Naive B cell (primary cell): Measurements from ENCODE around the gene XKR7. TPM values are rescaled to one million over a fixed set of nuclear protein-coding genes. Genes with fewer than 3 reads are reported as not detected.

Experiments used
- ATAC-seq, 2 donors: fragments of 150-1000 bp; cut with Tn5 transposase; 2 replicates each; pipeline ENCODE4 v1.10.0; 2021; ENCODE audit warnings: low read depth in 2 of 2, mild to moderate bottlenecking in 2 of 2, moderate library complexity in 2 of 2
- DNase-seq: peaks from one replicate; pipeline ENCODE4 v3.0.0; 2022
- H3K27ac Mint-ChIP-seq, 6 donors: one replicate each; pipeline ENCODE4 v1.8.0; 2020 to 2022; ENCODE audit warnings: mild to moderate bottlenecking in 6 of 6, mixed read lengths in 6 of 6, moderate library complexity in 5 of 6, inconsistent platforms in 2 of 6
- H3K27me3 Mint-ChIP-seq, 3 donors: one replicate each; pipeline ENCODE4 v1.8.0; 2021 to 2022; ENCODE audit warnings: mixed read lengths in 3 of 3, mild to moderate bottlenecking in 1 of 3
- H3K36me3 Mint-ChIP-seq, 2 donors: one replicate each; pipeline ENCODE4 v1.8.0; 2020 to 2022; ENCODE audit warnings: mixed read lengths in 2 of 2, inconsistent platforms in 1 of 2, mild to moderate bottlenecking in 1 of 2
- H3K4me1 Mint-ChIP-seq, 3 donors: one replicate each; pipeline ENCODE4 v1.8.0; 2020 to 2022; ENCODE audit warnings: mixed read lengths in 3 of 3, inconsistent platforms in 1 of 3, mild to moderate bottlenecking in 1 of 3, moderate library complexity in 1 of 3
- H3K4me3 Mint-ChIP-seq, 8 donors: one replicate each; pipeline ENCODE4 v1.8.0; 2020 to 2022; ENCODE audit warnings: mild to moderate bottlenecking in 8 of 8, mixed read lengths in 8 of 8, moderate library complexity in 8 of 8, inconsistent platforms in 2 of 8
- H3K9me3 Mint-ChIP-seq, 7 donors: one replicate each; pipeline ENCODE4 v1.8.0; 2020 to 2022; ENCODE audit warnings: mixed read lengths in 7 of 7, mild to moderate bottlenecking in 5 of 7, inconsistent platforms in 2 of 7, moderate library complexity in 1 of 7
- polyA plus RNA-seq, 6 donors: library from polyadenylated mRNA; unstranded; fragments of 300-500 nt; fragmentation: Illumina TruSeq; gene quantifications; one replicate each; pipeline ENCODE4 v1.2.3, GENCODE V29; 2021; ENCODE audit warnings: low read depth in 6 of 6

Gene XKR7
- polyA plus RNA-seq, 6 donors from 2014 or later: 0.03 TPM; not detected in 5

DNA sequence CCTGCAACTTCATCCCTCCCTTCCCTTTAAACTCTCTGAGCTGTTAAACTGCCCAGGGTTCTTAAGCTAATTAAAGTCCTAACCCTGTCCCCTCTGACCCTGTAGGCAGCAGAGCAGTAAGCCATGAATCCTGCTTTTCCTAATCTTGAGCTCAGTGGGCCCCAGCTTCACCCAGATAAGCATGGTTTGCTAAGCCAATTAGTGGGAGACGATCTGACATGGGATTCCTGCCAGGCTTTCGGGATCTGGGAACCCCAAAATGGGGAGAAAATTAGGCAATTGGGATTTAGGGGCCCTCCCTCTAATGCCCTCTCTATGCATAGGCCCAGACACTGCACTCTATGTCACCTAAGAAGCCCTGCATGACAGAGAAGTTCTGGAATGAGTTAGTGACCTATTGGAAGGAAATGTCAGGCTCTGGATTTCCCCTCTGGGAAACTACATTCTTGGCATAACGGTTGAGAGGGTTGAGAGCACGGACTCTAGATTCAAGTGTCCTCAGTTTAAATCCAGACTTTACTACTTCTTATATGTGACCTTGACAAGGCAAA lies 4.6 kb downstream of the XKR7 start:
- H3K27me3 Mint-ChIP-seq: peaks cover 35 to 69% (median 36%) of the 10 kb centered on the region in 3 donors
- H3K36me3 Mint-ChIP-seq: no peaks in the 10 kb centered on the region
- H3K27ac Mint-ChIP-seq: no peak overlapping the region
- H3K9me3 Mint-ChIP-seq: no peaks in the 10 kb centered on the region
- H3K4me3 Mint-ChIP-seq: peak overlapping the region in 1 of 8 donors; percentile 15
- ATAC-seq (no peak), DNase-seq (no peak)
- H3K4me1 Mint-ChIP-seq: peaks cover 10 to 15% (median 13%) of the 10 kb centered on the region in 3 donors

- DNase-seq: no peak
- H3K27me3 Mint-ChIP-seq: peaks cover 31 to 62% (median 32%) of the 10 kb centered on the region in 3 donors
- H3K4me3 Mint-ChIP-seq: no peak overlapping the region
- H3K4me1 Mint-ChIP-seq: peaks cover 0 to 8% (median 5%) of the 10 kb centered on the region in 3 donors
- H3K36me3 Mint-ChIP-seq: no peaks in the 10 kb centered on the region
- no peak overlapping the region for H3K27ac Mint-ChIP-seq
- no peaks in the 10 kb centered on the region for H3K9me3 Mint-ChIP-seq
- no peak for ATAC-seq
Observed at GRCh38 chr20:31974296-31974695, 6.3 kb downstream of the XKR7 start.

GRCh38 chr20:31974951-31975487 lies 7.1 kb downstream of the XKR7 start:
- H3K4me3 Mint-ChIP-seq: no peak overlapping the region
- DNase-seq (no peak), ATAC-seq (no peak)
- H3K27me3 Mint-ChIP-seq: peaks cover 26 to 55% (median 37%) of the 10 kb centered on the region in 3 donors
- H3K4me1 Mint-ChIP-seq: peaks cover 0 to 8% (median 5%) of the 10 kb centered on the region in 3 donors
- H3K36me3 Mint-ChIP-seq: no peaks in the 10 kb centered on the region
- no peaks in the 10 kb centered on the region for H3K9me3 Mint-ChIP-seq
- no peak overlapping the region for H3K27ac Mint-ChIP-seq

DNA sequence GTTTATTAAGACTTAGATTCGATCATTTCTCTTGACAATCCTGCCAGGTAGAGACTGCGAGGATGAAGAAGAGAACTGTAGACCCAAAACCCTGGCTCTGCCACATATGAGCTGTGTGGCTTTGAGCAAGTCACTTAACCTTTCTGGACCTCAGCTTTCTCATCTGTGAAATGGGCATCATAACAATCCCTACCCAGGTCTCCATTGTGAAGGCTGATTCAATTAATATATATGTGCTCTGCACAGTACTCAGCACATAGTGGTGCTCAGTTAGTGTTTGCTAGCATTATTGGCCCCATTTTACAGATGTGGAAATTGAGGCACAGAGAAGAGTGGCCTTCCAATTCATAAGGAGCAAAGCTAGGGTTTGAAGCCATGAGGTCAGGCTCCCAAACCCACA lies 7.9 kb downstream of the XKR7 start:
- H3K4me1 Mint-ChIP-seq: peaks cover 0 to 8% (median 5%) of the 10 kb centered on the region in 3 donors
- ATAC-seq (no peak), DNase-seq (no peak)
- H3K27ac Mint-ChIP-seq: no peak overlapping the region
- H3K9me3 Mint-ChIP-seq: no peaks in the 10 kb centered on the region
- H3K27me3 Mint-ChIP-seq: peaks cover 22 to 47% (median 38%) of the 10 kb centered on the region in 3 donors
- H3K36me3 Mint-ChIP-seq: no peaks in the 10 kb centered on the region
- no peak overlapping the region for H3K4me3 Mint-ChIP-seq

- H3K27me3 Mint-ChIP-seq: peaks cover 18 to 47% (median 34%) of the 10 kb centered on the region in 3 donors
- ATAC-seq (no peak), DNase-seq (no peak)
- H3K36me3 Mint-ChIP-seq: no peaks in the 10 kb centered on the region
- H3K9me3 Mint-ChIP-seq: no peaks in the 10 kb centered on the region
- no peak overlapping the region for H3K4me3 Mint-ChIP-seq
- H3K4me1 Mint-ChIP-seq: peaks cover 0 to 5% (median 4%) of the 10 kb centered on the region in 3 donors
- no peak overlapping the region for H3K27ac Mint-ChIP-seq
Observed at GRCh38 chr20:31977080-31977479, 9.1 kb downstream of the XKR7 start.

- no peaks in the 10 kb centered on the region for H3K9me3 Mint-ChIP-seq
- ATAC-seq: no peak
Observed at GRCh38 chr20:31979713-31980426, 11.9 kb downstream of the XKR7 start.

GRCh38 chr20:31981784-31982183 lies 13.8 kb downstream of the XKR7 start:
- no peak for DNase-seq
- Mint-ChIP-seq H3K4me1 (no peaks in the 10 kb centered on the region), H3K36me3 (no peaks in the 10 kb centered on the region), H3K9me3 (no peaks in the 10 kb centered on the region), H3K4me3 (no peak overlapping the region), H3K27ac (no peak overlapping the region), H3K27me3 (peaks cover 14 to 25% (median 19%) of the 10 kb centered on the region in 3 donors)
- no peak for ATAC-seq

More at GRCh38 chr20:31979713-31980426, 11.9 kb downstream of the XKR7 start:
- H3K27me3 Mint-ChIP-seq: peaks cover 18 to 38% (median 28%) of the 10 kb centered on the region in 3 donors
- DNase-seq: no peak
- no peak overlapping the region for H3K27ac Mint-ChIP-seq
- no peak overlapping the region for H3K4me3 Mint-ChIP-seq
- H3K4me1 Mint-ChIP-seq: no peaks in the 10 kb centered on the region
- H3K36me3 Mint-ChIP-seq: no peaks in the 10 kb centered on the region

DNA sequence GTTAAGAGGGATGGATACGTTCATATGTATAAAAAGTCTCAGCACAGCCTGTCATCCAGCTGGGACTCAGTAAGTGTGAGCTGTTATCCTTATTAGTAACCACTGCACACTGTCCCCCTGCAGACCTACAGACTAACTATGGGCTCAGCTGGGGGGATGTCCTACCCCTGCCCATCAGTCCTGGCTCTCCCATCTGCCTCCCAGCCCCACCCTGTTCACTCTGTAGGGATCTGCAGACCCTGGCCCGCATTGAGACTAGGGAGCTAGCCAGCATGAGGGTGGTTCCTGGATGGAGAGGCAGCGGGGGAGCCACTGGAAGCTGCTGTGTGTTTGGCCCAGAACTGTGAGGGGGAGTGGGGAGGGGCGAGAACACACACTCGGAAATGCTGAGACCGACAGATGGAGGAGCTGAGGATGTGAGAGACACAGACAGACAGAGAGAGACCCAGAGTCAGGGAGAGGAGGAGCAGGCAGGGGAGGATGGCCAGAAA lies 17.1 kb downstream of the XKR7 start:
- H3K9me3 Mint-ChIP-seq: no peaks in the 10 kb centered on the region
- DNase-seq (no peak), ATAC-seq (no peak)
- no peaks in the 10 kb centered on the region for H3K36me3 Mint-ChIP-seq
- peaks cover 9 to 17% (median 10%) of the 10 kb centered on the region in 3 donors for H3K27me3 Mint-ChIP-seq
- H3K4me1 Mint-ChIP-seq: no peaks in the 10 kb centered on the region
- no peak overlapping the region for H3K27ac Mint-ChIP-seq
- no peak overlapping the region for H3K4me3 Mint-ChIP-seq

DNA sequence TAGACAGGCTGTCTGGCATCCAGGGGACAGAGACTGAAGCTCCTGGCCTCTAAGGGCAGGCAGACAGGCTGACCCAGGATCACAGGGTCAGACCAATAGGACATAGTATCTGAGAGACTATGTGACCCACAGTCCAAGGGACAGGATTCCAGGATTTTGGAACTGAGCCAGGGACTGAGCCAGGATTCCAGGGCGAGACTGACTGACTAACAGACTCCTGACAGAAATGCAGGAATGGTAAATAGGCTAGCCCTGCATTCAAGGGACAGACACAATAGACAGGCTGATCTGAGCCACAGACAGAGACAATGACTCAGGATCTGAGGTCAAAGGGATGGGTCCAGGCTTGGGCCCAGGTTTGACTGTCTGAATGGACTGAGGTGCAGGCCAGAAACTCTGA lies 19.8 kb downstream of the XKR7 start:
- no peaks in the 10 kb centered on the region for H3K4me1 Mint-ChIP-seq
- ATAC-seq (no peak), DNase-seq (no peak)
- H3K9me3 Mint-ChIP-seq: no peaks in the 10 kb centered on the region
- H3K27ac Mint-ChIP-seq: no peak overlapping the region
- no peak overlapping the region for H3K4me3 Mint-ChIP-seq
- H3K36me3 Mint-ChIP-seq: no peaks in the 10 kb centered on the region
- peaks cover 14 to 21% (median 14%) of the 10 kb centered on the region in 3 donors for H3K27me3 Mint-ChIP-seq

DNA sequence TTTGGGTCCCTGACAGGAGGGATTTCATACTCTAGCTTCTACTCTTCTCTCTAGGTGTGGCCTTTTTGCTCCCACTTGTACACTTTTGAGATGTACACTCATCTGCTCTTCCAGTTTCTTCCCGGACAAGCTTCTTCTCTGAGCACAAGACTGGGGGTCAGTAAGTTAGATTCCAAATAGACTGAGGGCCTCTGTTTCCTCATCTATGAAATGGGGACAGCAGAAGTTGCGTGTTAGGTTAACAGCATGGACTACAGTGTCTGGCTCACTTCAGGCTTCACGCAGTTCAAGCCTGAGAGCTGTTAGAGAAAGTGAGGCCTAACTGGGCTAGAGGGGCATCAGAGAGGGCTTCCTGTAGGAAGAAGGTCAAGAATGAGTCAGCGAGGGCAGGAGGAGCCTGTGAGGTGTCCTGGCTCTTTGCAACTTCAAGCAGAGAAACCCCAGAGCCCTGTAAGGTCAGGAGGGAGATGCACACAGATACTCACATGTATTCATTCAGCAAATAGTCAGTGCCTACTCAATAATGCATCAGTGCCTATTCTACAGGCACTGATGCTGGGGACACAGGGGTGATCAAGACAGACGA lies 20.6 kb downstream of the XKR7 start:
- Mint-ChIP-seq H3K27ac (peak overlapping the region in 2 of 6 donors; percentile 11 to 54), H3K4me3 (no peak overlapping the region), H3K4me1 (no peaks in the 10 kb centered on the region), H3K36me3 (no peaks in the 10 kb centered on the region), H3K27me3 (peaks cover 13 to 22% (median 16%) of the 10 kb centered on the region in 3 donors), H3K9me3 (no peaks in the 10 kb centered on the region)
- ATAC-seq (no peak), DNase-seq (no peak)

GRCh38 chr20:31989030-31989645 lies 21.2 kb downstream of the XKR7 start:
- H3K4me1 Mint-ChIP-seq: no peaks in the 10 kb centered on the region
- peak overlapping the region in 1 of 8 donors; percentile 34 for H3K4me3 Mint-ChIP-seq
- DNase-seq (no peak), ATAC-seq (no peak)
- H3K27me3 Mint-ChIP-seq: peaks cover 20 to 27% (median 22%) of the 10 kb centered on the region in 3 donors
- H3K27ac Mint-ChIP-seq: peak overlapping the region in 1 of 6 donors; percentile 11
- no peaks in the 10 kb centered on the region for H3K9me3 Mint-ChIP-seq
- no peaks in the 10 kb centered on the region for H3K36me3 Mint-ChIP-seq

DNA sequence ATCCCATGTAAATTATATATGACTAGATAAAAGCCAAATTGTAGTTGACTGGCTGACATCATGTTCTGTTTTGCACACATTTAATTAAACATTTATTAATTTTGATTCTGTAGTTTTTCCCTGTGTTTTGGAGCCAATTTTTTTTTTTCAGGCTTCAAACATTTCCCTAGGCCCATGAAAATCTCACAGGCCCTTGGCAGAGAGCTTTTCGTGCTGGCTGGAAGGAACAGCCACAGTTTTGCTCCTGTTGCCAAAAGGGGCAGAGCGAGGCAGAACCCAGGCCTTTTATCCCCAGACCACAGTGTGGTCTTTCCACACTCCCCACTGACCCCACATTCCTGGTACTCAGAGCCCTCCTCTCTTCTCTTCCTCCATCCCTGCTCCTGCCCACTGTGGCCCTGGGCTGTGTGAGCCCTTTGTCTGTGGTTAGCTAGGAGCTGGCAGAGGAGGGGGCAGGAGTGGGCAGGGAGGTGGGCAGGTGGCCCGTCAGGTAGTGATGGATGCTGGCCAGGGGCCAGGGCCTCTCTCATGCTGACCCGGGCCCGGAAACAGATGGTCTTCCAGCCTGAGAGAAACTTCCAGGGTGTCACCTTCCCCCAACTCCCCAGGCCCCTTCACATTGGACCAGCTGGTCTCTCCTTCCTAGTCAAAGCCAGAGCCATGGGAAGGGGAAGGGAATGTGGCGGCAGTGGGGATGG lies 22.8 kb downstream of the XKR7 start:
- DNase-seq (no peak), ATAC-seq (no peak)
- no peaks in the 10 kb centered on the region for H3K36me3 Mint-ChIP-seq
- no peak overlapping the region for H3K4me3 Mint-ChIP-seq
- no peaks in the 10 kb centered on the region for H3K9me3 Mint-ChIP-seq
- H3K4me1 Mint-ChIP-seq: peaks cover 5 to 7% (median 6%) of the 10 kb centered on the region in 3 donors
- peaks cover 23 to 39% (median 31%) of the 10 kb centered on the region in 3 donors for H3K27me3 Mint-ChIP-seq
- no peak overlapping the region for H3K27ac Mint-ChIP-seq

DNA sequence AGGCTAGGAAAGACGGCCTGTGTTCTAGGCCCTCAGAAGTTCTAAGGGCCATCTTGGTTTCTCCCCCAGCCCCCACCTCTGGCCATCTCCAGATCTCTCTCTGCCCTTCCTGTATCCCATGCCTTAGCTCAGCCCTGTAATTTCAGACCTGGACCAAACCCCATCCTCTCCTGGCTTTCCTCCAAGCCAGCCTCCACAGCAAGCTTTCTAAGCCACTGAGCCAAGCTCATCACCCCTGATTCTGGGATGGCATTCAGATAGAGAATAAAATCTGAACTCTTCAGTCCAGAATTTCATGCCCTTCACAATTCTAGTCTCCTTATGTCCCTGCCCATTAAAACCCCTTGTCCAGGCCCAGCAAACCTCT lies 23.4 kb downstream of the XKR7 start:
- peaks cover 7 to 10% (median 9%) of the 10 kb centered on the region in 3 donors for H3K4me1 Mint-ChIP-seq
- H3K4me3 Mint-ChIP-seq: no peak overlapping the region
- DNase-seq (no peak), ATAC-seq (no peak)
- peak overlapping the region in 1 of 6 donors; percentile 19 for H3K27ac Mint-ChIP-seq
- H3K9me3 Mint-ChIP-seq: no peaks in the 10 kb centered on the region
- peaks cover 27 to 44% (median 37%) of the 10 kb centered on the region in 3 donors for H3K27me3 Mint-ChIP-seq
- H3K36me3 Mint-ChIP-seq: peaks cover 0 to 1% of the 10 kb centered on the region in 2 donors
